NCI-H1417 treated with DMSO at 0.1 percent for 48 hours (cell line): ENCODE results near the gene SNX32.
"Not testable (repeated sequence)": the region's sequence is repeated elsewhere in the genome, so short reads cannot be mapped to it uniquely, and the experiment has no call there.

Source experiments
- DNase-seq: peaks from one replicate; lab custom pipeline; 2025; lab: John Stamatoyannopoulos, UW

The SNX32 gene

GRCh38 chr11:65829459-65829858 is 4.3 kb upstream of the SNX32 start:
- DNase-seq, result no peak

GRCh38 chr11:65832231-65832630 is 1.5 kb upstream of the SNX32 start:
- DNase-seq, result not testable (repeated sequence)

DNA sequence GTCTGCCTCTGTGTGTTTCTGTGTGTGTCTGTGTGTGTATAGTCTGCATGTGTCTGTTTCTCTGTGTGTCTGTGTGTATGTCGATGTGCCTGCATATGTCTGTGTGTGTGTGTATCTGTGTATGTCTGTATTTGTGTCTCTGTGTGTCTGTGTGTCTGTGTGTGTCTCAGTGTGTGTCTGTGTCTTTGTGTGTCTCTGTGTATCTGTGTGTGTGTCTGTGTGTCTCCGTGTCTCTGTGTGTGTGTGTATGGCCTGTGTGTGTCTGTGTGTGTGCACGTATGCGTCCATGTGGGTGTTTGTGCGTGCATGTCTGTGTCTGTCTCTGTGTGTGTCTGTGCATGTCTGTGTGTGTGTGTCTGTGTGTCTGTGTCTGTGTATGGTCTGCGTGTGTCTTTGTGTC is 439 bp downstream of the SNX32 start:
- no peak for DNase-seq

DNA sequence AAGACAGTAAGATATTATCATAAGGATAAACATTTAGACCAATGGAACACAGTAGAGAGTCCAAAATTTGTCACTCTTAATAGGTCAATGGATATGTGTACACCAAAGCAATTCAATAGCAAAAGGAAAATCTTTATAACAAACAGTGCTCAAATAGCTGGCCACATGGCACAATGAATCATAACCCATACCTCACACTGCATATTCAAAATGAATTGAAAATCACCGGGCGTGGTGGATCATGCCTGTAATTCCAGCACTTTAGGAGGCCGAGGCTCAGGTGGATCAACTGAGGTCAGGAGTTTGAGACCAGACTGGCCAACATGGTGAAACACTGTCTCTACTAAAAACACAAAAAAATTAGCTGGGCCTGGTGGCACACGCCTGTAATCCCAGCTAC is 8.4 kb downstream of the SNX32 start:
- no peak for DNase-seq

DNA sequence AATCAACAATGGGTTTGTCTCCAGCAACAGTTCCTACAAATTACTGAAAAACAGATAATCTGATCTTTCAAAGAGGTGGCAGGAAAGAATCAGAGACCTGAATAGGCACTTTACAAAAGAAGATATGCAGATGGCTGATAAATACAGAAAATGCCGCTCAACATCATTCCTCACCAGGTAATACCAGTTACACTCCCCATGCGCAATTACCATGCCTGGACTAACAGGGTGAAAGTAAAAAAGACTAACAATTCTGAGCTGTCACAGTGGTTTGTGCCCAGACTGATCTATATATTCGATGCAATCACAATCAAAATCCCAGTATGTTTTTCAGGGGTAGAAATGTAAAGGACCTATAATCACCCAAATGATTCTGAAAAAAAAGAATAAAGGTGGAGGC is 10.0 kb downstream of the SNX32 start:
- DNase-seq, result no peak

- no peak for DNase-seq
Measured at GRCh38 chr11:65844231-65844872, 10.6 kb downstream of the SNX32 start.

DNA sequence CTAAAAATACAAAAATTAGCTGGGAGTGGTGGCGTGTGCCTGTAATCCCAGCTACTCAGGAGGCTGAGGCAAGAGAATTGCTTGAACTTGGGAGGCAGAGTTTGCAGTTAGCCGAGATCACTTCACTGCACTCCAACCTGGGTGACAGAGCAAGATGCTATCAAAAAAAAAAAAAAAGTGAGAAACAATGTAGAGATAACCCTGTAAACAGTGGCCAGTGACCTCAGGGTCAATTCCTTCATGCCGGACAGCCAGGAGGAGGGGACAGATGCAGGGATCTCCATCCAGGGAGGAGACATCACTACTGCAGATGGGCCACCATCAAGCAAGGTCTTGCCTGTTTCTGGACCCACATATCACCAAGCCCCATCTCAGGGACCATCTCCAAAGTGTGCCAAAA is 14.0 kb downstream of the SNX32 start:
- no peak for DNase-seq

- DNase-seq, result not testable (repeated sequence)
Measured at GRCh38 chr11:65848693-65849092, 14.9 kb downstream of the SNX32 start.

GRCh38 chr11:65849366-65849765 is 15.6 kb downstream of the SNX32 start:
- no peak for DNase-seq

DNA sequence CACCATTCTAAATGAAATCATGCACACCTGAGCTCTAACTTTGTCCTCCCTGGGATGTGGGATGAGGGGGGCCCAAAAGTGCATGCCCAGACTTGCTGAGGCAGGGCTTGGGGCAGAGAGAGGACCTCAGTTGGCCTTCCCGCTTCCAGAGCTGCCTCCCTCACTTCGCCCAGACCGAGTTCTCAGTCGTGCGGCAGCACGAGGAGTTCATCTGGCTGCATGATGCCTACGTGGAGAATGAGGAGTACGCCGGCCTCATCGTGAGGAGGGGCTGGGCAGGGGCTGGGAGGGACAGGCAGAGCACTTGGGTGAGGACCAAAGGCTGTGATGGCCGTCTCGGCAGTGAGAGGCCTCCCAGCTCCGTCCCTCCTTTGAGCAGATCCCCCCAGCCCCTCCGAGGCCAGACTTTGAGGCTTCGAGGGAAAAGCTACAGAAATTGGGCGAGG is 16.0 kb downstream of the SNX32 start:
- DNase-seq, result no peak

DNA sequence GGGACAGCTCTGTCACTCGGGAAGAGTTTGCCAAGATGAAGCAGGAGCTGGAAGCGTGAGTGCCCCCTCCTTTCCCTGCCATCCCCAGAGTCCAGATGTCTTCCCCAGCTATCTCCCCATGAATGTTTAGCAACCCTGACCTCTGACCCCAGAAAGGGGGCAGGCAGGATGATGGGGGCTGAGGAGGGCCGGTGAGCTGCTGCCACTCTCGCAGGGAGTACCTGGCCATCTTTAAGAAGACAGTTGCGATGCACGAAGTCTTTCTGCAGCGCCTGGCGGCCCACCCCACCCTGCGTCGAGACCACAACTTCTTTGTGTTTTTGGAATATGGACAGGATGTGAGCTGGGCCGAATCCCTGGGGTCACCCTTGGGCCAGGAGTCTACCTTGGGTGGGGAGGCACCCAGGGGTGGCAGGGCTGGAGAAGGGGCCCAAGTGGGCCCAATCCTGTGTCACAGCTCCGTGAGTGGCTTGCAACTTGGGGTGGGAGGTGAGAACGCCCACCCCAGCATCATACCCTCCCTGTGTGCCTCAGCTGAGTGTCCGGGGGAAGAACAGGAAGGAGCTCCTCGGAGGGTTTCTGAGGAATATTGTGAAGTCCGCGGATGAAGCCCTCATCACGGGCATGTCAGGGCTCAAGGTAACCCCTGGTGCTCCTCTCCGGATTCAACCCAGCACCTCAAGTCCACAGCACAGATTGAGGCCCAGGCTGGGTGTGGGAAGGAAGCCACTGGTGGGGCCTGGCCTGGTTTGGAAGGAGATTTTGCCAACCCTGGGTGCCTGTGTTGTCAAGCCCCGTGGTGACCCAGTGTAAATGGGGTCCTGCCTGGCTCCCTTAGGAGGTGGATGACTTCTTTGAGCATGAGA is 16.7 kb downstream of the SNX32 start:
- no peak for DNase-seq

DNA sequence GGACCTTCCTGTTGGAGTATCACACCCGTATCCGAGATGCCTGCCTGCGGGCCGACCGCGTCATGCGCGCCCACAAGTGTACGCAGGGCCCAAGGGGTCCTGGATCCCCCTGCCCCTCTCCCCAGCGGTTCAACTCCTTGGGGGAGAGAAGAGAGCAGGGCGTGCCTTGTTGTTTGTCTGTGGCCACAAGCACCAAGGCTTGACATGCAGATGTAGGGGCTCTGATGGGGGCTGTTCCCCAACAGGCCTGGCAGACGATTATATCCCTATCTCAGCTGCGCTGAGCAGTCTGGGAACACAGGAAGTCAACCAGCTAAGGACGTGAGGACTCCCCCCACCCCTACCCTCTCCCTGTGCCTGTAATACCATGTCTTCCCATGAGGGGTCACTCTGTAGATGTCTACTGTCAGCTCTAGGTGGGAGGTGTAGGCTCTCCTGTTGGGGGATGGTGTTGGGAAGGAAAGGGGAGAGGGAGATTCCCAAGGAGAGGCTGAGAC is 17.4 kb downstream of the SNX32 start:
- no peak for DNase-seq

GRCh38 chr11:65851811-65852507 is 18.2 kb downstream of the SNX32 start:
- DNase-seq, result no peak

DNA sequence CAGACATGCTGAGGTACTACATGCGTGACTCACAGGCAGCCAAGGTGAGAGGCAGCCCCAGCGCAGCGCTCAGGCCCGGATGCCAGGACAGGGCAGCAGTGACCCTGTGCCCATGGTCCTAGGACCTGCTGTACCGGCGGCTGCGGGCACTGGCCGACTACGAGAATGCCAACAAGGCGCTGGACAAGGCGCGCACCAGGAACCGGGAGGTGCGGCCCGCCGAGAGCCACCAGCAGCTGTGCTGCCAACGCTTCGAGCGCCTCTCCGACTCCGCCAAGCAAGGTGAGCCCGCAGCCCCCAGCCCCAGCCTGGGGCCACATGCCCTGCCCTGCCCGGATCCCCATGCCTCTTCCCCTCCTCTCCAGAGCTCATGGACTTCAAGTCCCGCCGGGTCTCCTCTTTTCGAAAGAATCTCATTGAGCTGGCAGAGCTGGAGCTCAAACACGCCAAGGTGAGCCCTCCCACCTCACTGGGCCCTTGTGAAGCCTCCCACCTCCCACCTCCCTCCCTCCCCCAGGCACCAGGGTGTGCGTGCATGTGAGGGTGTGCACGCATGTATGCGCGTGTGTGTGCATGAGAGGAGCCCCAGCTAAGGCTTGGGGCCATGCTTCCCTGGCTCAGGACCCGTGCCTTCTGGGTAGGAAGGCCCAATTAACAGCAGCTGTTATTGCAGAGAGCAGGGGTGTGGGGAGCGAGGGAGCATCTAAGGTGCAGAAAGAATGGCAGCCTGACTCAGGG is 18.9 kb downstream of the SNX32 start:
- no peak for DNase-seq

DNA sequence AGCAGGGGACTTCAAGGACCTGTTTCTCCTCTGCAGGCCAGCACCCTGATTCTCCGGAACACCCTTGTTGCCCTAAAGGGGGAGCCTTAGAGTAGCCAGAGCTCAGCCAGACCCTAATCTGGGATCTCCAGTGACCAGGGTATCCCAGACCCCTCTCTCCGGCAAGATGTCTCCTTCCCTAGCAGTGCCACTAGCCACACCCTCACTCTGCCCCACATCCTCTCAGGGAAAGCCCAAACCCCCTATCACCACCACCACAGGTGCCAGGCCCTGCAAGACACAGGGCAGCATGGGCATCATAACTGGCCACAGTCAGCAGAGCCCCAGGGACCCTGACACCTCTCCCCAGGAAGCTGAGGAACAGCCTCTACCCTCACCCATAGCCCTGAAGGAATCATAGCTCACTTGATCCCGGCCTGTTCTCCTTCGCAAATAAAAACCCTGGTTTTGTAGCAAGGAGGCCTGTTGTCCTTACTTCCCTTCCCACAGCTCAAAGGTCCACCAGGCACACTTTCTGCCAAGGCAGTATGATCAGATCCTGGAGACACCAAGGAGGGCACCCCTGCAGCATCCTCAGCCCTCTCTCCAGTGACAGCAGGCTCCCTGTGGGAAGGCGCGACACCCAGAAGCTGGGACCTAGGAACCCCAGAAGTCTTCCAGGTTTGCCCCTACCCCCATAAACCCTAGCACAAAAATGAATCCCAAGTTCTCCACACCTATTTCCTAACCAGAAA is 19.6 kb downstream of the SNX32 start:
- DNase-seq, result no peak

DNA sequence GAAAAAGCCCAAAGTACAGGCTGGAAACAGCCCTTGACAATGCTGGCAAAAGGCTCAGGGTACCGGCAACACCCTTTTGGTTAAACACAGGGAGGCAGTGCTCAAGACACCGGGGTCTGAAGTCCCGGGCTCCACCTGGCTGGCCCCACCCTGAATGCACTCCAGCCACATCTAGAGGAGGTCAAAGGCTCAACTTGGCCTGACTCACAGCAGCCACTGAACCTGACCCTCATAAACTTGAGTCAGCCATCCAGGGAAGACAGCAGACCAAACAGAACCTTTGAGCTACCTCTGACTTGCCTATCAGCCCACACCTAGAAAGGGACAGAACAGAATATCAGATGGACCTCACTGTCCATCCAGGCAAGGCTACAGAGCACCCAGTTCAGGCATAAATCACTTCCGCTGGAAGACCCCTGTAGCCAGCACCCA is 20.4 kb downstream of the SNX32 start:
- no peak for DNase-seq

GRCh38 chr11:65854852-65855837 is 21.4 kb downstream of the SNX32 start:
- DNase-seq, result no peak

- DNase-seq, result no peak
Measured at GRCh38 chr11:65855927-65856363, 22.2 kb downstream of the SNX32 start.

DNA sequence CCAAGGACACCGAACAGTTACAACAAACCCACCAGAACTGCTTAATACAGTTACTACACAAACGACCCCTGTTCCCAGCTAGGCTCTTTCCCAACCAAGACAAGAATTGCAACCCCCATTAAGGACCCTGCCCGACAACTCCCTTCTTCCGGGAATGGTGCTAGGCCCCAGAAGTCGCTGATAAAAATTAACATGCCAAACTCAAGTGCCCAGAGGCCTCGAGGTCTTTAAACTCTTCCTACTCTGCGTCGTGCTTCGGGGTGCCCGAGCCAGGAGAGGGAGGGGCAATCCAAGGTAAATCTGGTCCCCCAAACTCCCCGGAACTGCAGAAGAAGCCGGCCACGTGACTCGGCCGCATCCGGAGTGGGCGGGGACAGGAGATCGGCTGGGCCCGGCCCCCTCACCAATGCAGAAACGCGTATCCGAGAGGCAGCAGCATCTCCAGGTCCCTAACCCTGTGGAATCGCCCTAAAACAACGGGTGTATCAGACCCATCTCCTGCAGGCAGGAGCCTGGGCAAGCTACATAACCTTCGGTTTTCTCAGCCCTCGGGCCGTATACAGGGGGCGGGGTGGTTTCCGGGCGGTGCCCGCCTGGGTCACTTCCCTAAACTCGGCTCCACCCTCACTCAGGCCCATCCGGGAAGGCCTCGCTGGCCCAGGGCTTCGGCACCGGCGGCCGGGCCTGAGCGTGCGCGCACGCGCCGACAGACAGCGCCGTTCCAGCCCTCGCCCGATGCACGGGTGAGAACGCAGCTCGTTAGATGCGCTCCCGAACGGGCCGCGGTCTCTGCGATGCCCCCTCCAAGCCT is 23.1 kb downstream of the SNX32 start:
- no peak for DNase-seq
